HUES64 (cell line): ENCODE data around the gene PDGFA.
"Not testable (repeated sequence)": the region's sequence is repeated elsewhere in the genome, so short reads cannot be mapped to it uniquely, and the experiment has no call there.

Experiments used
- H3K27ac ChIP-seq: 2 replicates; pipeline ENCODE4 v1.7.0; 2013; ENCODE audit warnings: low read depth, low read length, inconsistent platforms
- H3K27me3 ChIP-seq: 2 replicates; pipeline ENCODE4 v1.6.1; 2013; ENCODE audit warnings: mild to moderate bottlenecking, low read length; ENCODE audit not compliant: insufficient read depth
- H3K36me3 ChIP-seq: 2 replicates; pipeline ENCODE4 v1.6.1; 2013; ENCODE audit warnings: mild to moderate bottlenecking, low read length; ENCODE audit not compliant: insufficient read depth
- H3K4me1 ChIP-seq: 2 replicates; pipeline ENCODE4 v1.6.1; 2013; ENCODE audit warnings: mild to moderate bottlenecking, low read length, moderate library complexity; ENCODE audit not compliant: insufficient read depth
- H3K4me3 ChIP-seq: 2 replicates; pipeline ENCODE4 v1.5.1; 2013; ENCODE audit warnings: mild to moderate bottlenecking, low read length, moderate library complexity
- H3K9ac ChIP-seq: 2 replicates; pipeline ENCODE4 v1.6.1; 2013; ENCODE audit warnings: mild to moderate bottlenecking, low read depth, low read length
- H3K9me3 ChIP-seq: 2 replicates; pipeline ENCODE4 v1.6.1; 2013; ENCODE audit warnings: low read depth, low read length; ENCODE audit not compliant: insufficient read depth
- WGBS: fragments of 150-250, 120-280 bp; methylation state at CpG from one replicate; pipeline ENCODE4 v1.1.7; 2013; ENCODE audit warnings: missing lambda C conversion rate; 5-methylcytosine and 5-hydroxymethylcytosine counted together

Gene PDGFA

DNA sequence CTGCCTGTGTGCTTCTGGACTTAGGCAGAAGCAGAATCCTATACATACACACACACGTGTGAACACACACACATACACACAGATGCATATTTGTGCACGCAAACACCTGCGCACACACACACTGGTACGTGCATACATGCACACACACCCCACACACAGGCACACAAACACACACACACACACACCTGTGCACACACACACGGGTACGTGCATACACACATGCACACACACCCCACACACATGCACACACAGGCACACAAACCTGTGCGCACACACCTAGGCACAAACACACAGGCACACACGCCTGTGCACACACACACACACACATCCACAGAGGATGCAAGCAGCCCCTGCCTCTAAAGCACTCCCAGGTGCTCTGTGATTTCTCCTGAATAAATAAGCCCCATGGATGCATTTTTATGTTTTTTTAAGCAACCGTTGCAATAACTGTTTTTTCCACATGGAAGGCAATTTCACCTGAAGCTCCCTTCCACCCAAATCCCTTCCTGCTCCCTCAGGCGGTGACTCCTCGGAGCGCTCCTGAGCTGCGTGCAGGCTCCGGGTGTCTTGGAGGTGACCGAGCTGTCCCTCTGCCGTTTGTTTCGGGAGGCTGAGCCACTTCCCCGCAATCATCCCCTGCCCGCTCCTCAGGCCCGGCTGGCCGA, 41.5 kb upstream of the PDGFA start:
- Histone ChIP-seq H3K27ac (no peak overlapping the region), H3K9me3 (no peaks in the 10 kb centered on the region), H3K27me3 (no peaks in the 10 kb centered on the region), H3K4me3 (no peak overlapping the region), H3K36me3 (no peaks in the 10 kb centered on the region), H3K4me1 (no peaks in the 10 kb centered on the region), H3K9ac (no peak overlapping the region)
- 96% methylated on average over 21 of the region's 21 CpGs for WGBS

- no peak overlapping the region for H3K27ac ChIP-seq
- H3K36me3 ChIP-seq: no peaks in the 10 kb centered on the region
- H3K9ac ChIP-seq: no peak overlapping the region
- H3K4me3 ChIP-seq: no peak overlapping the region
- no peaks in the 10 kb centered on the region for H3K4me1 ChIP-seq
- WGBS: 95% methylated on average over 21 of the region's 21 CpGs
- H3K27me3 ChIP-seq: no peaks in the 10 kb centered on the region
- H3K9me3 ChIP-seq: no peaks in the 10 kb centered on the region
Measured at GRCh38 chr7:559396-559705, 39.7 kb upstream of the PDGFA start.

DNA sequence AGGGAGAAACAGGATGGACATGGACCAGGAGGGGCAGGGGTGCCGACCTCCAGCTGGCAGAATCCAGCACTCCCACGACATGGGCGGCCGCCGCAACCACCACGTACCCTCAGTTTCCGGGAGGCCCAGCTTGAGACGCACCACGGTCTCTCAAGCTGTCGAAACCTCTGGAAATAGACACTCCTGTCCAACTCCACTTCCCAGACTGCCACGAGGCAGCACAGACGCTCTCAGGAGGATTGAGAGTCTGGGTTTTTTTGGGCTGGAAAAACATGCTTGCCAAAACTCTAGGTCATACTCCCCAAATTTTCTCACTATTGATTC, 37.9 kb upstream of the PDGFA start:
- H3K4me1 ChIP-seq: no peaks in the 10 kb centered on the region
- no peak overlapping the region for H3K9ac ChIP-seq
- H3K4me3 ChIP-seq: no peak overlapping the region
- no peak overlapping the region for H3K27ac ChIP-seq
- no peaks in the 10 kb centered on the region for H3K36me3 ChIP-seq
- WGBS: 98% methylated on average over 12 of the region's 12 CpGs
- H3K27me3 ChIP-seq: no peaks in the 10 kb centered on the region
- H3K9me3 ChIP-seq: no peaks in the 10 kb centered on the region

DNA sequence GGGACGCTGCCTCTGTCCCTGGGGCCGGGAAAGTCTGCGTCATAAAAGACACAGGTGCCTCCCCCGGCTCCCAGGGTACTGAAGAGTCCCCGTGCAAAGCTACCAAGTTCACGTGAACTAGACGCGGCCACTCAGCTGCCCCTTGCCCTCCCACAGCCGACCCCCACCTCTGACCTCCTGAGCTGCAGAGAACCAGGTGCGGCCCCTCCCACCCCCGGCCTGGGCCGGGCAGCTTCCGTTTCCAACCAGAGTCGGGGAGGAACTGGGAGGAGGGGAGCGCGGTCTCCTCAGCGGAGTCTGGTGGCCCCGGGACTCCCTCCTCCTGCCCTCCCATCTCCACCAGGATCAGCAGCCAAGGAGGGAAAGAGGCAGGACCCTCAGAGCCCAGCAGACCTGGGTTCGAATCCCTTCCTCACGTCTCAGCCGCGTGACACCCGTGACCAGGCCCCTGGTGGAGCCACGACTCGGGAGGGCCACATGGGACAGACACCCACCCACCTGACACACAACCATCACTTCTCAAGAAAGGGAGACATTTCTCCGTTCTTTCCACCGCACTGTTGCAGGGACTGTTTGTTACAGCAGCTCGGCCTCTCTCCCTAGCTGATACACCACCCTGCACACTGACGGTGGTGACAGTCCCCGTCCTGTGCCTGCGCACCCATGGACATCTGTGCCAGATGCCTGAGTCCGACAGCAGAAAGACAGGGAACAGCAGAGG, 37.4 kb upstream of the PDGFA start:
- no peak overlapping the region for H3K4me3 ChIP-seq
- H3K36me3 ChIP-seq: no peaks in the 10 kb centered on the region
- no peak overlapping the region for H3K9ac ChIP-seq
- no peaks in the 10 kb centered on the region for H3K4me1 ChIP-seq
- no peaks in the 10 kb centered on the region for H3K27me3 ChIP-seq
- no peak overlapping the region for H3K27ac ChIP-seq
- H3K9me3 ChIP-seq: no peaks in the 10 kb centered on the region
- 95% methylated on average over 30 of the region's 32 CpGs for WGBS

DNA sequence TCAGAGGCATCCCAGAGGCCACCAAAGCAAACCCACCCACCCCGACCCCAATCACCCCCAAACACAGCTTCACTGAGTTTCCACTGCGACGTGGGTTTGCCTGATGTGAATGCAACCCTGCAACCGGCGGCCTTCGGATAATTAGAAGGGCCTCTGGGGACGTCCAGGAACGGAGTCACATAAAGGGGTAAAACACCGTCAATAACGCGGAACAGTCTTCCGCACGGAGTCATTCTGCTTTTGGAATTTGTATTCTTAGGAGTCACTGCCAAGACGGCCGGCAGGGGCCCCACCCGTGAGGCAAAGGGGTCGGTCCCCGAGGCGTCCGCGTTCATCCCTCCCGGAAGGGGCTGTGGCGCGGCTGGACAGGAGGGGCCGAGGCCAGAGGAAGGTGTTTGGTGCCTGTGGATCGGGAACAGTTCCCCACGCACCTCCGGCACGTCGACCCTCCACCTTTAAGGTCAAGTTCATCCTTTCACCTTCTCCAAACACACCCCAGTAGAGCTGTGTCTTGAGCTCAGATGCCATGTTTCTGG, 36.7 kb upstream of the PDGFA start:
- Histone ChIP-seq H3K27ac (no peak overlapping the region), H3K4me3 (no peak overlapping the region), H3K9ac (no peak overlapping the region), H3K9me3 (no peaks in the 10 kb centered on the region), H3K27me3 (no peaks in the 10 kb centered on the region), H3K4me1 (no peaks in the 10 kb centered on the region), H3K36me3 (no peaks in the 10 kb centered on the region)
- WGBS: 94% methylated on average over 27 of the region's 30 CpGs

GRCh38 chr7:555551-556160, 36.0 kb upstream of the PDGFA start:
- H3K4me3 ChIP-seq: no peak overlapping the region
- H3K9me3 ChIP-seq: no peaks in the 10 kb centered on the region
- no peaks in the 10 kb centered on the region for H3K4me1 ChIP-seq
- 94% methylated on average over 18 of the region's 18 CpGs for WGBS
- no peak overlapping the region for H3K9ac ChIP-seq
- H3K27me3 ChIP-seq: no peaks in the 10 kb centered on the region
- H3K27ac ChIP-seq: no peak overlapping the region
- H3K36me3 ChIP-seq: no peaks in the 10 kb centered on the region

- Histone ChIP-seq H3K27ac (no peak overlapping the region), H3K36me3 (no peaks in the 10 kb centered on the region; the same call in 1 of the 2 replicates), H3K27me3 (no peaks in the 10 kb centered on the region), H3K9ac (no peak overlapping the region), H3K9me3 (no peaks in the 10 kb centered on the region), H3K4me3 (no peak overlapping the region), H3K4me1 (no peaks in the 10 kb centered on the region)
- 93% methylated on average over 18 of the region's 18 CpGs for WGBS
Measured at GRCh38 chr7:553636-554111, 34.0 kb upstream of the PDGFA start.

DNA sequence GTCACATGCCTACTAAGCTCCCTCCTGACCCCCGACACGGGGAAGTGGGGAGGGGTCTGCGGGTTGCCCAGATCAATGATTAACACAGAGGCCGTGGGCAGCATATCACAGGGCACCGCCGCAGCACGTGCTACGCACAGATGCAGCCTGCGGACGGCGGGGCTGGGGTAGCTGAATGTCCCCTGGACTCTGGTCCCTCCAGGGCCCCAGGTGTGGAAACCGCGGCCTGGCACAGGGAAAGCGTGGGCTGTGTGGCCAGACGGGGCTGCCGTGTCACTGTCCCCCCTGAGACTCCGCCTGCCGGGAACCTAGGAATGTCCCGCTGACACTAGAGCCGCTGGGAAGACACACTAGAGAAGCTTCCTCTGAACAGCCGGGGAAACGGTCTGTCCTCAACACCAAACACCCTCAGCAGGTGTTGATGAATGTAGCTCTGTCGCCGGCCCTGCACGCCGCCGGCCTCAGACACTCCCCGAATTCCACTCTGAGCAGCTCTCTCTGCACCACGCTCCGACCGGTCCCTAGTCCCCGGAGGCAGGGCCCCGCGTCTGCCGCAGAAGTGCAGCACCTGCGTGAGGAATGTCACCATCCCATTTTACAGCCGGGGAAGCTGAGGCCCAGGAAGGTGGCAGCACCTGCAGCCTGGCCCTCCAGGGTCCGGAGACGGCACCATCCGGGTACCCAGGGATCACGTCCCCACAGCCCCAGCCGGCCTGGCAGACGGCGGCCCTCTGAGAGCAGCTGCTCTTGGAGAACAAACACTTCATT, 33.4 kb upstream of the PDGFA start:
- H3K9ac ChIP-seq: no peak overlapping the region
- H3K27me3 ChIP-seq: no peaks in the 10 kb centered on the region
- H3K27ac ChIP-seq: no peak overlapping the region
- H3K4me3 ChIP-seq: no peak overlapping the region
- no peaks in the 10 kb centered on the region for H3K4me1 ChIP-seq
- no peaks in the 10 kb centered on the region for H3K9me3 ChIP-seq
- WGBS: 93% methylated on average over 44 of the region's 44 CpGs
- no peaks in the 10 kb centered on the region; the same call in 1 of the 2 replicates for H3K36me3 ChIP-seq

DNA sequence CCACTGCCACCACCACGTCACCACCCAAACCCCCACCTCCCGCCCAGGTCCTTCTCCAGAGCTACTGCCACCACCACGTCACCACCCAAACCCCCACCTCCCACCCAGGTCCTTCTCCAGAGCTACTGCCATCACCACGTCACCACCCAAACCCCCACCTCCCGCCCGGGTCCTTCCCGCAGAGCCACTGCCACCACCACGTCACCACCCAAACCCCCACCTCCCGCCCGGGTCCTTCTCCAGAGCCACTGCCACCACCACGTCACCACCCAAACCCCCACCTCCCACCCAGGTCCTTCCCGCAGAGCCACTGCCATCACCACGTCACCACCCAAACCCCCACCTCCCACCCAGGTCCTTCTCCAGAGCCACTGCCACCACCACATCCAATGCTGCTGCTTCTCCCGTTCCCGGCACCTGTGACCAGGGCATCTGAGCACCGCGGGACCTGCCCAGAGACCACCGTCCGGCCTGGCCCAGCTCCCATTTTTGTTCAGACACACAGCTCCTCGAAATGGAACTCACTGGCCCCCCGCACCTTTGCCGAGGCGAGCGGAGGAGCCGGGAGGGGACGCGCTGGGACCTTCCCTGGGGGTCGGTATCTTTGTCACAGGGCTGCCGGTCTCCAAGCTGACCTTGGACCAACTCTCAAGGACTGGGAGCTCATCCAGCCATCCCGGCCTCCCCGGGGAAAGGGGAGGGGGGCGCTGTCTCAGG, 32.7 kb upstream of the PDGFA start:
- 96% methylated on average over 32 of the region's 32 CpGs for WGBS
- H3K36me3 ChIP-seq, H3K4me3 ChIP-seq, H3K9me3 ChIP-seq, H3K27me3 ChIP-seq, H3K4me1 ChIP-seq, H3K27ac ChIP-seq, H3K9ac ChIP-seq: not testable (repeated sequence)

- not testable (repeated sequence) for H3K27ac ChIP-seq, H3K4me1 ChIP-seq, H3K27me3 ChIP-seq, H3K9ac ChIP-seq, H3K4me3 ChIP-seq, H3K9me3 ChIP-seq, H3K36me3 ChIP-seq
- WGBS: 96% methylated on average over 9 of the region's 9 CpGs
Measured at GRCh38 chr7:551615-551970, 31.9 kb upstream of the PDGFA start.
